PC-9 (cell line): ENCODE data around the gene ZFYVE9.

Experiments
- EZH2 ChIP-seq: fragments of 200-600 bp; sonication (generic); IDR thresholded peaks from 2 replicates; pipeline ENCODE4 v1.8.0; 2017; ENCODE audit warnings: antibody characterized with exemption, low read depth
- TF ChIP-seq, protein P1 (sequence below): fragments of 200-600 bp; sonication (generic); conservative IDR thresholded peaks from 2 replicates; pipeline ENCODE4 v1.6.1; 2017; ENCODE audit warnings: mixed run types, antibody characterized with exemption, mild to moderate bottlenecking, moderate library complexity

DNA sequence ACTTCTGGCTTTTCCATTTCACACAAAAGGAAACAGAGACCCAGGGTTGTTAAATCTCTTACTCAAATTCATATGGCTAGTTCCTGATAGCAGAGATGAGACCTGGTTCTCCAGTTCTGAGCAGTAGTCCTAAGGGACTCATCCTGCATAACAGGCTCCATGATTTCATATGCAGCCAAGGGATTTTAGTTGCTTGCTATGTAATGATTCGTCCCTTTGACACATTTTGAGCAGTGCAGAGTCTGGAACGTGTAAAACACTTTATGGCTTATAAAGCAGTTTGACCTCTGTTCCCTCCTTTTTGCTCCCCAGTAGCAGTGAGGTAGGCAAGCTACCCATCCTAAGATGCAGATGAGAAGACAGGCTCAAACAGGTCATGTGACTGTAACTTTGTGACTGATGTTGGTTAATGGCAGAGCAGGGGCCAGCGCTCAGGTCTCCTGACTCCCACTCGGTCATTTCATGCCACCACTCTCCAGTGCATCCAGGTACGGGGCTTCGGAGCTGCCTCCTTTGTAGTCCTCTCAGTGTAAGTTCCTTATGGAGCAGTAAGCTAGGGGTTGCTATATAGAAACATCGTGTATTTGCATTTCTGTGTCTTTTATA, 199.9 kb downstream of the ZFYVE9 start:
- TF ChIP-seq, protein P1, sequence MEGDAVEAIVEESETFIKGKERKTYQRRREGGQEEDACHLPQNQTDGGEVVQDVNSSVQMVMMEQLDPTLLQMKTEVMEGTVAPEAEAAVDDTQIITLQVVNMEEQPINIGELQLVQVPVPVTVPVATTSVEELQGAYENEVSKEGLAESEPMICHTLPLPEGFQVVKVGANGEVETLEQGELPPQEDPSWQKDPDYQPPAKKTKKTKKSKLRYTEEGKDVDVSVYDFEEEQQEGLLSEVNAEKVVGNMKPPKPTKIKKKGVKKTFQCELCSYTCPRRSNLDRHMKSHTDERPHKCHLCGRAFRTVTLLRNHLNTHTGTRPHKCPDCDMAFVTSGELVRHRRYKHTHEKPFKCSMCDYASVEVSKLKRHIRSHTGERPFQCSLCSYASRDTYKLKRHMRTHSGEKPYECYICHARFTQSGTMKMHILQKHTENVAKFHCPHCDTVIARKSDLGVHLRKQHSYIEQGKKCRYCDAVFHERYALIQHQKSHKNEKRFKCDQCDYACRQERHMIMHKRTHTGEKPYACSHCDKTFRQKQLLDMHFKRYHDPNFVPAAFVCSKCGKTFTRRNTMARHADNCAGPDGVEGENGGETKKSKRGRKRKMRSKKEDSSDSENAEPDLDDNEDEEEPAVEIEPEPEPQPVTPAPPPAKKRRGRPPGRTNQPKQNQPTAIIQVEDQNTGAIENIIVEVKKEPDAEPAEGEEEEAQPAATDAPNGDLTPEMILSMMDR = no peak
- no peak for TF ChIP-seq EZH2
